ENCODE measurements around the gene HRH1. TPM values are rescaled to one million over a fixed set of nuclear protein-coding genes. Genes with fewer than 3 reads are reported as not detected.

The HRH1 gene
- total RNA-seq, 4 donors from 2014 or later: 0.75 to 1.2 (median 0.98) TPM

DNA sequence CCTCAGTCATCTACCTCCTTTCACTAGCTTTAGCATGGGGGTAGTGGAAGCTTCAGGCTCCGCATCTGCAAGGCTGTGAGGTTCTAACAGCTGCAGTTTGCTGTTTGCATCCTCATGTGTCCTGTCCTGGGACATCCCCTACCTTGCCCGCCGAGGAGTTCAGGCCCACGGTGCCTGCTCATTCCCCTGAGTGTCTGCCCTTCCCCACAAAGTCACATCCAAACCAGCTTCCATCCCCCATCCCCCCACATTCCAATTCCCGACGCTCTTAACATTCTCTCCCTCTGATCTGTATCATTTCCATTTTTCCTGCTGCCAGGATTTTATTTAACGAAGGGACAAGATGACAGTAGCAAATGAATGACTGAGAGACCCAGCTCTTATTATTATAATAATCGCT lies 43.8 kb downstream of the HRH1 start:
- H3K4me3 ChIP-seq: no peak overlapping the region
- peaks cover 19 to 24% of the 10 kb centered on the region in 2 donors for H3K4me1 ChIP-seq
- H3K9me3 ChIP-seq: no peaks in the 10 kb centered on the region
- DNase-seq (no peak), ATAC-seq (no peak)
- no peaks in the 10 kb centered on the region for H3K27me3 ChIP-seq
- TF ChIP-seq, protein P1, sequence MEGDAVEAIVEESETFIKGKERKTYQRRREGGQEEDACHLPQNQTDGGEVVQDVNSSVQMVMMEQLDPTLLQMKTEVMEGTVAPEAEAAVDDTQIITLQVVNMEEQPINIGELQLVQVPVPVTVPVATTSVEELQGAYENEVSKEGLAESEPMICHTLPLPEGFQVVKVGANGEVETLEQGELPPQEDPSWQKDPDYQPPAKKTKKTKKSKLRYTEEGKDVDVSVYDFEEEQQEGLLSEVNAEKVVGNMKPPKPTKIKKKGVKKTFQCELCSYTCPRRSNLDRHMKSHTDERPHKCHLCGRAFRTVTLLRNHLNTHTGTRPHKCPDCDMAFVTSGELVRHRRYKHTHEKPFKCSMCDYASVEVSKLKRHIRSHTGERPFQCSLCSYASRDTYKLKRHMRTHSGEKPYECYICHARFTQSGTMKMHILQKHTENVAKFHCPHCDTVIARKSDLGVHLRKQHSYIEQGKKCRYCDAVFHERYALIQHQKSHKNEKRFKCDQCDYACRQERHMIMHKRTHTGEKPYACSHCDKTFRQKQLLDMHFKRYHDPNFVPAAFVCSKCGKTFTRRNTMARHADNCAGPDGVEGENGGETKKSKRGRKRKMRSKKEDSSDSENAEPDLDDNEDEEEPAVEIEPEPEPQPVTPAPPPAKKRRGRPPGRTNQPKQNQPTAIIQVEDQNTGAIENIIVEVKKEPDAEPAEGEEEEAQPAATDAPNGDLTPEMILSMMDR (IDR thresholded peaks at IDR 0.05 in 4 of 5, conservative IDR thresholded peaks at IDR 0.05 in 1 of 5): no peak
- TF ChIP-seq POLR2A (IDR thresholded peaks at IDR 0.05): no peak
- intact Hi-C loops (cut with DNase I; ENCODE audit: low total_unique reads): no loop called here
- H3K36me3 ChIP-seq: no peaks in the 10 kb centered on the region
- H3K27ac ChIP-seq: no peak overlapping the region
- in situ Hi-C loops (cut with MboI; ENCODE audit: low sequenced_read_pairs in 4 of 4): no loop called here

DNA sequence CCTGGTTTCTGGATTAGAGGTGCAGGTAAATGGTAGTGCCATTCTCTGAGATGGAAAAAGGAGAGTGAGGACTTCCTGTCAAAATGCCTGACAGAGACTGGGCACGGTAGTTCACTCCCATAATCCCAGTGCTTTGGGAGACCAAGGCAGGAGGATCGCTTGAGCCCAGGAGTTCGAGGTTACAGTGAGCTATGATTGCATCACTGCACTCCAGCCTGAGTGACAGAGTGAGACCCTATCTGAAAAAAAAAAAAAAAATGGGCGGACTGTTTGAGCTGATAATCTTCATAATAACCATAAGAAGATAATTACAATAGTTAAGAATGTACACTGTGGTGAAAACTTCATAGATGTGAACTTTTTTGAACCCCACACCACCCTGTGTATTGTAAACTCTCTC lies 44.2 kb downstream of the HRH1 start:
- Histone ChIP-seq H3K9me3 (no peaks in the 10 kb centered on the region), H3K36me3 (no peaks in the 10 kb centered on the region), H3K4me3 (no peak overlapping the region), H3K4me1 (peaks cover 19 to 24% of the 10 kb centered on the region in 2 donors), H3K27ac (no peak overlapping the region), H3K27me3 (no peaks in the 10 kb centered on the region)
- DNase-seq (no peak), ATAC-seq (no peak)
- TF ChIP-seq, protein P1 (IDR thresholded peaks at IDR 0.05 in 4 of 5, conservative IDR thresholded peaks at IDR 0.05 in 1 of 5): no peak
- no peak for TF ChIP-seq POLR2A (IDR thresholded peaks at IDR 0.05)
- intact Hi-C loops (cut with DNase I; ENCODE audit: low total_unique reads) (no loop called here), in situ Hi-C loops (cut with MboI; ENCODE audit: low sequenced_read_pairs in 4 of 4) (no loop called here)

DNA sequence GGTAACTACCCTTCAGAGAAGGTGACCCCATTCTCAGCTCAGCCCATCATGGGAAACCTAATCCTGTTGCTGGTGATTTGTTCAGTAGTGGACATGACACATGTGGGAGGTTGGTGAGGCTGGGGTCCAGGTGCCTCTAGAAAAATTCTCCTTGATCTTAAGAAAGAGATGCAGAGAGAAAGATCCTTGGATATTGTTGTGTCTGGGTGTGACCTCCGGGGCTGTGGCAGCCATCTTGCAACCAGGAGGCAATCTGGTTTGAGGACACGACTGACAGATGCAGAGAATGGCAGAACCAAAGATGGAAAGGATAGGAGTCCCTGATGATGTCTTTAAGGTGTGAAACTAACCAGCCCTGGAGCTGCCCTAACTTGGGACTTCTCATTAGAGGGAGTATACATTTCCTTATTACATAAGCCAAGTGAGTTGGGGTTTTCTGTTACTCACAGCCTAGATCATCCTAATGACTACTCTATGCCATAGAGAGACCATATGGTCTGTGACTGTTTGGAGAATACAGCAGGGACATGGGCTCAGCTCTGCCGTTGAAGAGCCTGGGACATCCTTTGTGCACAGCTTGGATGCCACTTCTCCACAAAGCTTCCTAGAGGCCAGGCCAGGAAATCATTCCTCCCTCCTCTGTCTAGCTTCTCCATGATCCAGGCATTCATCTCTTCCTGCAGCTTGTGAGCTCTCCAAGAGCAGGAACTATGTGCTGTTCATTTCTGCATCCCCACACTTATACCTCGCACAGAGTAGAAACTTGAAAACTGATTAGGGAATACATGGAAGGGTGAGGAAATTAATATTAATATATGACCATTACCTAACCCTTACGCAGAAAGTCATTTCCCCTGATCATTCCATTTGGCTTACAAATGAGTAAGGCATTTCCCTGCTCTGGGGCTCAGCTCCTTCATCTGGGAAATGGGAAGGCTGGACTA lies 45.9 kb downstream of the HRH1 start:
- intact Hi-C loops (cut with DNase I; ENCODE audit: low total_unique reads) (no loop called here), in situ Hi-C loops (cut with MboI; ENCODE audit: low sequenced_read_pairs in 4 of 4) (no loop called here)
- no peak for DNase-seq
- Histone ChIP-seq H3K36me3 (no peaks in the 10 kb centered on the region), H3K27ac (no peak overlapping the region), H3K27me3 (no peaks in the 10 kb centered on the region), H3K9me3 (no peaks in the 10 kb centered on the region), H3K4me3 (no peak overlapping the region), H3K4me1 (peaks cover 10 to 15% of the 10 kb centered on the region in 2 donors)
- TF ChIP-seq POLR2A (IDR thresholded peaks at IDR 0.05): no peak
- TF ChIP-seq, protein P1 (IDR thresholded peaks at IDR 0.05 in 4 of 5, conservative IDR thresholded peaks at IDR 0.05 in 1 of 5): no peak
- no peak for ATAC-seq

DNA sequence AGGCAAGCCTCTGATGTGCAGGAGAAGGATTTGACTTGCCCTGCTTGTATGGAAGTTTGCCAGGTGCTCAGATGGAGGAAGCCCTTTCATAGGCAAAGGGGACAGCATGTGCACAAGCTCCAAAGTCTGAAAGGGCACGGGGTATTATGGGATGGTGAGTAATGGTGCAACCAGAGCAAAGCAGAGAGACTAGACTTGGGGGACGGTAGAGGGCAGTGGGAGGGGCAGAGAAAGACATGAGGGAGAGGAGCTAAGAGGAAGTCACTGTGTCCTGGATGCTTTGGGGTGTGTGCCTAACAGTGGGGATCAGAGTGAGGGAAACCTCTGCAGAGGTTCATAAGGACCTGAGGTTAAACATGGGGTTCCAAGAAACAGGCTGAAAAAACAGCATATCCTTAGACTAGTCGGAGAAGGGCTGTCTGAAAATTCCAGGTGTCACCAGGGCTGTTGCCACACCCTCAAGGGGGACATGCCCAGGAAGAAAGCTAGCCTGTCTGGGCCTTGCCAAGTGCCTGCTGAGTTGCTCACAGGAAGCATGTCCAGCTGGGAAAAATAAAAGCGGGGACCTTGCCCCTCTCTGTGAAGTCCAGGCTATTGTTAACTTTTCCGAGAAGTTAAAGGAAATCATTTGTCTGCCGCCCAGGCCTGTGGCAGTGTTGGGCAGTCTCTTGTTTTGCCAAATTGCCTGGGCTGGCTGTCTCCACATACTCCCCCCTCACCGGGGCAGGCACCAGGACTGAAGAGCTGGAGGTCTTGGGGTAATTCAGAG lies 47.1 kb downstream of the HRH1 start:
- DNase-seq: peak in 1 of 2 donors; percentile 3
- in situ Hi-C loops (cut with MboI; ENCODE audit: low sequenced_read_pairs in 4 of 4): no loop called here
- H3K27me3 ChIP-seq: no peaks in the 10 kb centered on the region
- no peak for TF ChIP-seq POLR2A (IDR thresholded peaks at IDR 0.05)
- TF ChIP-seq, protein P1 (IDR thresholded peaks at IDR 0.05 in 4 of 5, conservative IDR thresholded peaks at IDR 0.05 in 1 of 5): no peak
- peak; percentile 35 to 56 for ATAC-seq
- peaks cover 0 to 10% of the 10 kb centered on the region in 2 donors for H3K4me1 ChIP-seq
- intact Hi-C loops (cut with DNase I; ENCODE audit: low total_unique reads): no loop called here
- H3K27ac ChIP-seq: peak overlapping the region in 3 of 4 donors; percentile 16 to 52 (median 16)
- no peak overlapping the region for H3K4me3 ChIP-seq
- H3K9me3 ChIP-seq: no peaks in the 10 kb centered on the region
- H3K36me3 ChIP-seq: no peaks in the 10 kb centered on the region
